GM21526 (cell line): ENCODE measurements around the gene PRAF2.

ENCODE experiments used
- ATAC-seq: cut with Tn5 transposase; IDR thresholded peaks from one replicate; pipeline ENCODE4 v1.9.1; 2021; ENCODE audit warnings: moderate library complexity; ENCODE audit not compliant: unreplicated experiment, low FRiP score

PRAF2 gene

GRCh38 chrX:49077941-49078340, 4.1 kb upstream of the PRAF2 start:
- ATAC-seq: no peak

- no peak for ATAC-seq
These were observed 1.5 kb upstream of the PRAF2 start for GRCh38 chrX:49075347-49075746.

- ATAC-seq: no peak
These were observed 1.1 kb downstream of the PRAF2 start for GRCh38 chrX:49072712-49073095.

- ATAC-seq: no peak
These were observed 1.7 kb downstream of the PRAF2 start for GRCh38 chrX:49071877-49072711.

- ATAC-seq: no peak
These were observed 2.8 kb downstream of the PRAF2 start for GRCh38 chrX:49070988-49071387.

- ATAC-seq: no peak
These were observed 4.8 kb downstream of the PRAF2 start for GRCh38 chrX:49069038-49069437.

GRCh38 chrX:49067285-49068120, 6.3 kb downstream of the PRAF2 start:
- ATAC-seq: no peak

GRCh38 chrX:49066690-49067089, 7.1 kb downstream of the PRAF2 start:
- ATAC-seq: no peak

- ATAC-seq: no peak
These were observed 7.5 kb downstream of the PRAF2 start for GRCh38 chrX:49066278-49066677.

GRCh38 chrX:49064735-49065134, 9.1 kb downstream of the PRAF2 start:
- no peak for ATAC-seq

- ATAC-seq: no peak
These were observed 9.5 kb downstream of the PRAF2 start for GRCh38 chrX:49064303-49064702.

GRCh38 chrX:49063715-49064114, 10.1 kb downstream of the PRAF2 start:
- ATAC-seq: no peak

- ATAC-seq: no peak
These were observed 11.9 kb downstream of the PRAF2 start for GRCh38 chrX:49061916-49062315.

GRCh38 chrX:49061490-49061889, 12.3 kb downstream of the PRAF2 start:
- no peak for ATAC-seq

- ATAC-seq: no peak
These were observed 12.9 kb downstream of the PRAF2 start for GRCh38 chrX:49060914-49061313.

- no peak for ATAC-seq
These were observed 14.1 kb downstream of the PRAF2 start for GRCh38 chrX:49059681-49060085.

GRCh38 chrX:49059201-49059600, 14.6 kb downstream of the PRAF2 start:
- ATAC-seq: no peak

GRCh38 chrX:49058794-49059193, 15.0 kb downstream of the PRAF2 start, which contains the start of gene CCDC120:
Gene CCDC120, plus strand, starts transcription at chrX:49058999. Its CDS starts 3,043 bp downstream, at chrX:49062042.
- no peak for ATAC-seq

GRCh38 chrX:49054073-49054762, 19.6 kb downstream of the PRAF2 start:
- no peak for ATAC-seq

- ATAC-seq: no peak
These were observed 20.4 kb downstream of the PRAF2 start for GRCh38 chrX:49053223-49054072.
